CD4-positive, alpha-beta T cell (primary cell): Measurements from ENCODE around the gene SKAP2. TPM values are rescaled to one million over a fixed set of nuclear protein-coding genes. Genes with fewer than 3 reads are reported as not detected.
A peak's percentile ranks its signal among the peaks of the same experiment; 100 is the strongest.

Source experiments
- ATAC-seq: fragments of 200-7000 bp; cut with Tn5 transposase; one replicate; pipeline ENCODE4 v1.10.0; 2022; ENCODE audit warnings: mild to moderate bottlenecking; ENCODE audit not compliant: poor library complexity
- CTCF ChIA-PET: fragments of 350-600 bp; sonication (Branson Sonifier 250); formaldehyde crosslinking; loops from one replicate; lab custom pipeline; 2021; ENCODE audit warnings: antibody characterized with exemption, inconsistent platforms; lab: Charles Lee
- POLR2A ChIA-PET: fragments of 350-600 bp; sonication (Branson Sonifier 250); formaldehyde crosslinking; loops from one replicate; lab custom pipeline; 2021; ENCODE audit warnings: antibody characterized with exemption, inconsistent platforms; lab: Charles Lee
- DNase-seq, 14 experiments: peaks; one replicate each; pipeline ENCODE4 v3.0.0-alpha.2; 2013 to 2020; ENCODE audit warnings: mixed read lengths in 2 of 14
- H3K27ac ChIP-seq, 2 donors: one replicate each; pipeline versions ENCODE4 v1.5.1 to v1.7.0; 2013; ENCODE audit warnings: low read length in 2 of 2, low read depth in 1 of 2, mild to moderate bottlenecking in 1 of 2
- H3K27me3 ChIP-seq, 2 experiments: 1 replicate in 1 of 2; 2 replicates in 1 of 2; pipeline versions ENCODE4 v1.6.1 to v1.7.0; 2013; ENCODE audit warnings: low read length in 2 of 2, control low read depth in 1 of 2, mild to moderate bottlenecking in 1 of 2, moderate library complexity in 1 of 2; ENCODE audit not compliant: insufficient read depth in 2 of 2, control insufficient read depth in 1 of 2
- H3K36me3 ChIP-seq: one replicate; pipeline ENCODE4 v1.6.1; 2013; ENCODE audit warnings: low read length, control low read depth; ENCODE audit not compliant: insufficient read depth
- H3K4me1 ChIP-seq: one replicate; pipeline ENCODE4 v1.6.1; 2013; ENCODE audit warnings: low read length, control low read depth; ENCODE audit not compliant: insufficient read depth
- H3K4me3 ChIP-seq: one replicate; pipeline ENCODE4 v1.5.1; 2013; ENCODE audit warnings: mild to moderate bottlenecking, low read length, moderate library complexity
- H3K9me3 ChIP-seq, 2 experiments: 1 replicate in 1 of 2; 2 replicates in 1 of 2; pipeline versions ENCODE4 v1.6.1 to v1.7.0; 2013; ENCODE audit warnings: low read length in 2 of 2, mild to moderate bottlenecking in 2 of 2, control low read depth in 1 of 2, moderate library complexity in 1 of 2; ENCODE audit not compliant: control insufficient read depth in 1 of 2, insufficient read depth in 1 of 2
- H3K27ac Mint-ChIP-seq: one replicate; pipeline ENCODE4 v1.8.0; 2020; ENCODE audit warnings: mixed read lengths
- H3K27me3 Mint-ChIP-seq: one replicate; pipeline ENCODE4 v1.8.0; 2021; ENCODE audit warnings: mixed read lengths
- H3K36me3 Mint-ChIP-seq: one replicate; pipeline ENCODE4 v1.8.0; 2021; ENCODE audit warnings: low read depth, mixed read lengths
- H3K4me1 Mint-ChIP-seq: one replicate; pipeline ENCODE4 v1.8.0; 2021; ENCODE audit warnings: low read depth, mixed read lengths
- H3K4me3 Mint-ChIP-seq: one replicate; pipeline ENCODE4 v1.8.0; 2020; ENCODE audit warnings: mild to moderate bottlenecking, mixed read lengths
- H3K9me3 Mint-ChIP-seq: one replicate; pipeline ENCODE4 v1.8.0; 2020; ENCODE audit warnings: mixed read lengths
- intact Hi-C, 2 experiments: fragments of 100-400 bp; cut with DNase I in 1 of 2; cut with micrococcal nuclease in 1 of 2; formaldehyde crosslinking; loops; one replicate each; pipeline versions ENCODE4 v1.15.1 to v1.9.0; 2023 to 2025; cut with DNase I, micrococcal nuclease
- total RNA-seq, 174 experiments: library from RNA in 2 of 174; stranded (reverse) in 2 of 174; gene quantifications; one replicate each; pipeline ENCODE4 v1.2.3 and lab custom pipeline; 2021 to 2026
- TF ChIP-seq, protein P1 (sequence below): fragments of 200-600 bp; IDR thresholded peaks from one replicate; pipeline ENCODE4 v1.8.0; 2022; ENCODE audit warnings: antibody characterized with exemption, mild to moderate bottlenecking

Gene SKAP2
- total RNA-seq, 2 experiments from 2014 or later, result 0.91 to 1.2 TPM

- H3K27me3 ChIP-seq, result peaks cover 13 to 39% of the 10 kb centered on the region in 2 experiments
- intact Hi-C loops, result no loop called here
- no peaks in the 10 kb centered on the region for H3K36me3 ChIP-seq
- ChIA-PET POLR2A (interaction anchor here (1.1 kb wide), 1 partner anchor 238 kb away, joined by 3 read pairs; no protein-coding TSS in a partner anchor), CTCF (no interaction called here)
- Mint-ChIP-seq H3K27me3 (peaks cover 76% of the 10 kb centered on the region), H3K27ac (no peak overlapping the region), H3K4me1 (peaks cover 7% of the 10 kb centered on the region), H3K4me3 (no peak overlapping the region), H3K36me3 (no peaks in the 10 kb centered on the region), H3K9me3 (no peaks in the 10 kb centered on the region)
- H3K4me1 ChIP-seq, result peaks cover 4% of the 10 kb centered on the region
- DNase-seq (no peak), ATAC-seq (no peak)
- H3K4me3 ChIP-seq, result no peak overlapping the region
- TF ChIP-seq, protein P1, sequence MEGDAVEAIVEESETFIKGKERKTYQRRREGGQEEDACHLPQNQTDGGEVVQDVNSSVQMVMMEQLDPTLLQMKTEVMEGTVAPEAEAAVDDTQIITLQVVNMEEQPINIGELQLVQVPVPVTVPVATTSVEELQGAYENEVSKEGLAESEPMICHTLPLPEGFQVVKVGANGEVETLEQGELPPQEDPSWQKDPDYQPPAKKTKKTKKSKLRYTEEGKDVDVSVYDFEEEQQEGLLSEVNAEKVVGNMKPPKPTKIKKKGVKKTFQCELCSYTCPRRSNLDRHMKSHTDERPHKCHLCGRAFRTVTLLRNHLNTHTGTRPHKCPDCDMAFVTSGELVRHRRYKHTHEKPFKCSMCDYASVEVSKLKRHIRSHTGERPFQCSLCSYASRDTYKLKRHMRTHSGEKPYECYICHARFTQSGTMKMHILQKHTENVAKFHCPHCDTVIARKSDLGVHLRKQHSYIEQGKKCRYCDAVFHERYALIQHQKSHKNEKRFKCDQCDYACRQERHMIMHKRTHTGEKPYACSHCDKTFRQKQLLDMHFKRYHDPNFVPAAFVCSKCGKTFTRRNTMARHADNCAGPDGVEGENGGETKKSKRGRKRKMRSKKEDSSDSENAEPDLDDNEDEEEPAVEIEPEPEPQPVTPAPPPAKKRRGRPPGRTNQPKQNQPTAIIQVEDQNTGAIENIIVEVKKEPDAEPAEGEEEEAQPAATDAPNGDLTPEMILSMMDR, result no peak
- no peak overlapping the region for H3K27ac ChIP-seq
- H3K9me3 ChIP-seq, result peaks cover 0 to 4% of the 10 kb centered on the region in 2 experiments
Observed at GRCh38 chr7:26858735-26859134, 5.7 kb downstream of the SKAP2 start.

DNA sequence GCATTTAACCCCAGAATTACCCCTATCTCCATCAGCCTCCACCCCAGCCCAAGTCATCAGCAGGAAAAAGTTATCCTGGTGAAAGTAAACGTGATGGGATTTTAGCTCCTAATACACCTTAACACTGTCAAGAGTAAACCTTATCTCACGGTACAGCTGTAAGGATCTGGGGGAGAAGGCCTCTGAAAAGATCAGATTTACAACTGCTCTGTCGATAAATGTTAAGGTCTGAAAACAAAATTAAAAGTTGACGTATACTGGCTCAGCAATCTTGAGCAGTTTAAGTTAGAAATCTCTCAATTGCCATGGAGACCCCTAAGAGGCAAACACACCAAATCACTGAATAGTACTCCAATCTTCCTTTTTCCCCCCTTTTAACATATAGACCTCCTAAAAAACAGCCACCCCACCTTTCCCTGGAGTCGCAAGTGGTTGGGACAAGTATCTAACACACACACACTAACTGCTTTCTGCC lies 6.1 kb downstream of the SKAP2 start:
- DNase-seq (no peak), ATAC-seq (no peak)
- TF ChIP-seq, protein P1, result no peak
- CTCF ChIA-PET, result no interaction called here
- Mint-ChIP-seq H3K27ac (no peak overlapping the region), H3K36me3 (no peaks in the 10 kb centered on the region), H3K4me1 (peaks cover 2% of the 10 kb centered on the region), H3K4me3 (no peak overlapping the region), H3K27me3 (peaks cover 75% of the 10 kb centered on the region), H3K9me3 (no peaks in the 10 kb centered on the region)
- intact Hi-C loops, result no loop called here
- Histone ChIP-seq H3K27ac (no peak overlapping the region), H3K27me3 (peaks cover 13 to 44% of the 10 kb centered on the region in 2 experiments), H3K4me1 (peaks cover 3% of the 10 kb centered on the region), H3K36me3 (no peaks in the 10 kb centered on the region), H3K9me3 (peaks cover 0 to 4% of the 10 kb centered on the region in 2 experiments), H3K4me3 (no peak overlapping the region)
- POLR2A ChIA-PET, result no interaction called here

DNA sequence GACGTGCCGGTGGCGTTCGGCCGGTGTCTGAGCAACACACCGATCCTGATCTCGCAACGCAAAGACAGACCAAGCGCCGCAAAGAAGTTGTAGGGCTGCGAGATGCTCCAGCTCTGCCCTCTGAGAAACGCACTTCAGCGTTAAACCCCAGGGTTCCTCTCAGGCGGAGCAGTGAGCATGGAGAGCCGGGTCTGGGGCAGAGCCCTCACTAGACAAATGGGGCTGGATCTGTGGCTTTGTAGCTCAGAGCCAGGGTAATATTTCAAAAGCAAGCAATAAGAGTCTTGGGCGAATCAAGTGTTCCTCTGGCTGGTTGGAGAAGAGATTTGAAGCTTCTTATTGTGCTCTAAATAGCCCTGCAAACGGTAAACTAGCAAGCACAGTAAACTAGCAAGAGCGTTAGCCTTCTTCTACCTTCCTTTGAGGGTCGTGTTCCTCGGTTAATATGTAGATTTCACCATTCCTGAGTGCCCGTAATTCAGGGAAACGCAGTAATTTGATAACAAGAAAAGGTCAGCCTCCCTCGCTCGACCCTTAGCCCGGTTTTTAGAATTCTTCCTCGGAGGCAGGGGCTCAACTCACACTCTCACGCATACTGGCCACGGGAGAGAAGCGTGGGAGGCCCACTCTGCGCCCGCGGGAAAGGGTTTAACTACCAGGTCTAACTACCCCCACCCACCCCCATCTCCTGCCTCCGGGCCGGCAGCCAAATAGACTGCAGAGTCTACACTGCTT lies 6.7 kb downstream of the SKAP2 start:
- POLR2A ChIA-PET, result interaction anchor here (0.7 kb wide), 1 partner anchor 15 kb away, joined by 5 read pairs; no protein-coding TSS in a partner anchor
- Mint-ChIP-seq H3K27ac (no peak overlapping the region), H3K27me3 (peaks cover 69% of the 10 kb centered on the region), H3K9me3 (no peaks in the 10 kb centered on the region), H3K36me3 (no peaks in the 10 kb centered on the region), H3K4me1 (no peaks in the 10 kb centered on the region), H3K4me3 (no peak overlapping the region)
- Histone ChIP-seq H3K36me3 (no peaks in the 10 kb centered on the region), H3K4me3 (no peak overlapping the region), H3K9me3 (peaks cover 0 to 4% of the 10 kb centered on the region in 2 experiments), H3K4me1 (peaks cover 3% of the 10 kb centered on the region), H3K27ac (no peak overlapping the region), H3K27me3 (peaks cover 13 to 47% of the 10 kb centered on the region in 2 experiments)
- intact Hi-C loops, result no loop called here
- peak in 2 of 14 experiments; percentile 23 for DNase-seq
- TF ChIP-seq, protein P1, result no peak
- ATAC-seq, result no peak
- CTCF ChIA-PET, result no interaction called here
